Measurements from ENCODE around the gene PIP4K2C. TPM values are rescaled to one million over a fixed set of nuclear protein-coding genes. Genes with fewer than 3 reads are reported as not detected.
A peak's percentile ranks its signal among the peaks of the same experiment; 100 is the strongest.

The PIP4K2C gene
- total and polyA plus RNA-seq, 2 of the 4 experiments (the other 2 are of a cell fraction) = 12.5 to 23.1 TPM

- Histone ChIP-seq H3K79me1 (ENCODE audit: low read depth in 1 of 2, low read length in 2 of 2) (no peaks in the 10 kb centered on the region), H3K4me3 (ENCODE audit: insufficient read depth, low read depth, low read length) (no peak overlapping the region), H2BK15ac (ENCODE audit: low read depth, low read length) (no peak overlapping the region), H3K9ac (ENCODE audit: low read depth, low read length) (no peak overlapping the region), H2AK9ac (replicated peaks; ENCODE audit: low read depth, low read length, poor library complexity) (peak overlapping the region; percentile 63), H3K18ac (ENCODE audit: low read depth, low read length) (no peak overlapping the region), H2BK120ac (ENCODE audit: low read depth, low read length) (no peak overlapping the region), H3K4me1 (ENCODE audit: control insufficient read depth, insufficient read depth, low read length) (peaks cover 2% of the 10 kb centered on the region; the same call in 1 of the 2 replicates), H2BK5ac (ENCODE audit: low read depth, low read length, poor library complexity, severe bottlenecking) (no peak overlapping the region), H2AFZ (replicated peaks; ENCODE audit: low read length, poor library complexity) (no peak overlapping the region), H3K9me3 (ENCODE audit: control insufficient read depth, insufficient read depth, low read length) (no peaks in the 10 kb centered on the region), H3K36me3 (ENCODE audit: control insufficient read depth, insufficient read depth, low read length) (peaks cover under 1% of the 10 kb centered on the region; the same call in 1 of the 2 replicates), H3K4ac (ENCODE audit: low read depth, low read length) (no peak overlapping the region), H4K8ac (ENCODE audit: low read depth in 2 of 2, low read length in 2 of 2) (no peak overlapping the region), H3K23ac (ENCODE audit: low read depth, low read length) (no peak overlapping the region), H4K5ac (ENCODE audit: low read depth, low read length) (no peak overlapping the region), H3K14ac (replicated peaks; ENCODE audit: low read depth, low read length) (no peak overlapping the region), H3K27ac (ENCODE audit: insufficient read depth, low read length) (no peak overlapping the region), H4K91ac (ENCODE audit: insufficient read depth, low read depth, low read length) (no peak overlapping the region), H4K20me1 (ENCODE audit: insufficient read depth, low read length) (no peaks in the 10 kb centered on the region; the same call in 1 of the 2 replicates), H2BK20ac (ENCODE audit: low read depth, low read length) (no peak overlapping the region), H2AK5ac (ENCODE audit: low read depth, low read length) (no peak overlapping the region), H3K56ac (ENCODE audit: extremely low read depth, insufficient read depth, low read length) (no peak overlapping the region), H3K4me2 (ENCODE audit: low read depth, low read length) (no peak overlapping the region), H3K9me1 (ENCODE audit: insufficient read depth, low read length) (peaks cover 4% of the 10 kb centered on the region; the same call in 1 of the 2 replicates), H3K27me3 (ENCODE audit: control insufficient read depth, insufficient read depth, low read length) (peaks cover 57% of the 10 kb centered on the region)
- no TSS peak for BruUV-seq (replicated peaks)
- in situ Hi-C loops (cut with MboI; ENCODE audit: low sequenced_read_pairs) = no loop called here
- intact Hi-C loops (cut with micrococcal nuclease) = no loop called here
- no peak for TF ChIP-seq RFX5 (IDR thresholded peaks at IDR 0.05; ENCODE audit: low read depth, low read length)
- no peak for TF ChIP-seq NFE2L2 (IDR thresholded peaks at IDR 0.05; ENCODE audit: low read depth, low read length)
- dilution Hi-C loops (cut with HindIII; ENCODE audit: low sequenced_read_pairs, unreplicated experiment) = no loop called here
- ATAC-seq (ENCODE audit: low read depth) = no peak
- ChIA-PET CTCF (no interaction called here), POLR2A (ENCODE audit: unreplicated experiment) (interaction anchor here (0.6 kb wide), 1 partner anchor 27 kb away, joined by 5 read pairs; no protein-coding TSS in a partner anchor)
- no peak for DNase-seq
- no CpG with 5 or more reads among the region's 6 CpGs for WGBS, 2 experiments (ENCODE audit: extremely low coverage in 2 of 2, insufficient read length in 1 of 2)
These were observed 40.0 kb downstream of the PIP4K2C start for GRCh38 chr12:57630891-57631433.

All from IMR-90 (cell line).